ENCODE data around the gene ALS2. TPM values are rescaled to one million over a fixed set of nuclear protein-coding genes. Genes with fewer than 3 reads are reported as not detected.
A peak's percentile ranks its signal among the peaks of the same experiment; 100 is the strongest.

ALS2 gene
- total RNA-seq, 1 experiment from 2014 or later: 28.4 TPM

DNA sequence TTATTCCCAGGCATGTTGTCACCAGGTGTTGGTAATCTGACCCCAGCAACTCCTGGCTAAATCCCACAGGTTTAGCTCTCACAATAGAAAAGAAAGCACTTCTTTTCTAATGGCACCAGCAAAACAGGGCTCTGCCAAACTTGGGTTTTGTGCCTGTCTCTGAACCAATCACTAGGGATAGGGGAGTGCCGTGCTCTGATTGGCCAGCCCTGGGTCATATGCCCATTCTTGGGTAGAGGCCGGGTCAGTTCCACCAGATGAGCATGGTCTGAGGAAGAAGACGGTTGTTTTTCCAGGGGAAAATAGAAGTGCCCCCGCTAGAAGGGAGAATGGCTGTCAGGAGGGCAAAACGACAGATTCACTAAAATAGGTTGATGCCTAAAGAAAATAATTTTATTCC lies 40.3 kb upstream of the ALS2 start:
- Histone ChIP-seq H3K18ac (ENCODE audit: insufficient read length, low read depth, low read length) (no peak overlapping the region), H4K20me1 (ENCODE audit: control insufficient read depth, insufficient read depth, insufficient read length) (no peaks in the 10 kb centered on the region), H3K4me2 (ENCODE audit: insufficient read depth, insufficient read length, low read length) (no peak overlapping the region), H3K23me2 (ENCODE audit: insufficient read length, low read depth, low read length, poor library complexity, severe bottlenecking) (no peaks in the 10 kb centered on the region), H3K79me1 (ENCODE audit: insufficient read depth, low read depth, low read length, poor library complexity, severe bottlenecking) (no peaks in the 10 kb centered on the region), H3K56ac (ENCODE audit: insufficient read length, low read depth, low read length) (no peak overlapping the region), H3K9ac (ENCODE audit: extremely low read depth, insufficient read length, low read length) (no peak overlapping the region), H3K27me3 (ENCODE audit: insufficient read depth, low read length) (no peaks in the 10 kb centered on the region), H3K9me3 (ENCODE audit: control insufficient read depth, low read depth, low read length) (no peaks in the 10 kb centered on the region), H2AFZ (ENCODE audit: low read length) (peak overlapping the region; percentile 48), H3K23ac (ENCODE audit: insufficient read length, low read depth, low read length) (no peak overlapping the region), H3K4ac (ENCODE audit: low read depth, low read length) (no peak overlapping the region), H2BK15ac (ENCODE audit: low read depth, low read length) (no peak overlapping the region), H3K14ac (ENCODE audit: insufficient read depth, low read length) (no peak overlapping the region), H4K8ac (replicated peaks; ENCODE audit: insufficient read length, low read depth, low read length) (no peak overlapping the region), H2BK20ac (ENCODE audit: low read depth, low read length, poor library complexity, severe bottlenecking) (no peak overlapping the region), H3T11ph (ENCODE audit: low read length) (no peak overlapping the region), H2BK5ac (ENCODE audit: insufficient read length, low read length) (no peak overlapping the region), H2BK120ac (ENCODE audit: low read depth, low read length, poor library complexity, severe bottlenecking) (no peak overlapping the region), H3K79me2 (ENCODE audit: insufficient read depth, low read length) (no peaks in the 10 kb centered on the region), H2BK12ac (ENCODE audit: insufficient read length, low read depth, low read length) (no peak overlapping the region), H2AK5ac (ENCODE audit: insufficient read length, low read length) (no peak overlapping the region), H4K91ac (ENCODE audit: insufficient read length, low read depth, low read length) (no peak overlapping the region), H4K5ac (ENCODE audit: insufficient read length, low read depth, low read length) (no peak overlapping the region), H3K4me1 (ENCODE audit: insufficient read depth, low read length) (0 out of 2 replicates have a peak, but pooled peaks cover 3% of the 10 kb centered on the region), H3K27ac (ENCODE audit: insufficient read length, low read depth, low read length) (no peak overlapping the region)
- no peak for DNase-seq
- TF ChIP-seq, protein P1, sequence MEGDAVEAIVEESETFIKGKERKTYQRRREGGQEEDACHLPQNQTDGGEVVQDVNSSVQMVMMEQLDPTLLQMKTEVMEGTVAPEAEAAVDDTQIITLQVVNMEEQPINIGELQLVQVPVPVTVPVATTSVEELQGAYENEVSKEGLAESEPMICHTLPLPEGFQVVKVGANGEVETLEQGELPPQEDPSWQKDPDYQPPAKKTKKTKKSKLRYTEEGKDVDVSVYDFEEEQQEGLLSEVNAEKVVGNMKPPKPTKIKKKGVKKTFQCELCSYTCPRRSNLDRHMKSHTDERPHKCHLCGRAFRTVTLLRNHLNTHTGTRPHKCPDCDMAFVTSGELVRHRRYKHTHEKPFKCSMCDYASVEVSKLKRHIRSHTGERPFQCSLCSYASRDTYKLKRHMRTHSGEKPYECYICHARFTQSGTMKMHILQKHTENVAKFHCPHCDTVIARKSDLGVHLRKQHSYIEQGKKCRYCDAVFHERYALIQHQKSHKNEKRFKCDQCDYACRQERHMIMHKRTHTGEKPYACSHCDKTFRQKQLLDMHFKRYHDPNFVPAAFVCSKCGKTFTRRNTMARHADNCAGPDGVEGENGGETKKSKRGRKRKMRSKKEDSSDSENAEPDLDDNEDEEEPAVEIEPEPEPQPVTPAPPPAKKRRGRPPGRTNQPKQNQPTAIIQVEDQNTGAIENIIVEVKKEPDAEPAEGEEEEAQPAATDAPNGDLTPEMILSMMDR (conservative IDR thresholded peaks at IDR 0.05): no peak
- Mint-ChIP-seq H3K36me3 (ENCODE audit: insufficient read depth in 1 of 3, low read depth in 3 of 3) (peaks cover 0 to 10% (median 7%) of the 10 kb centered on the region in 3 experiments; a peak in 4 of 7 replicates), H3K27me3 (ENCODE audit: low read depth) (no peaks in the 10 kb centered on the region; the same call in 1 of the 2 replicates), H3K27ac (no peak overlapping the region), H3K9me3 (peaks cover 8 to 12% of the 10 kb centered on the region in 2 experiments), H3K4me1 (peaks cover 9 to 11% of the 10 kb centered on the region in 2 experiments; a peak in 3 of 4 replicates), H3K4me3 (no peak overlapping the region)
- WGBS (ENCODE audit: extremely low coverage, insufficient read length, low lambda C conversion rate): no CpG with 5 or more reads among the region's 5 CpGs
